CD14-positive monocyte (primary cell): Measurements from ENCODE around the gene C19orf12. TPM values are rescaled to one million over a fixed set of nuclear protein-coding genes. Genes with fewer than 3 reads are reported as not detected.

Experiments used
- DNase-seq, 3 donors: peaks; one replicate each; pipeline ENCODE4 v3.0.0-alpha.2; 2011 to 2022
- H2AFZ ChIP-seq: 2 replicates; pipeline ENCODE4 v1.6.0; 2012; ENCODE audit warnings: mild to moderate bottlenecking, low read depth, low read length, inconsistent platforms; ENCODE audit not compliant: insufficient read depth, poor library complexity, severe bottlenecking
- H3K27ac ChIP-seq, 2 donors: 1 replicate in 1 of 2; 2 replicates in 1 of 2; pipeline ENCODE4 v1.5.1; 2012 to 2013; ENCODE audit warnings: low read length in 2 of 2, control low read depth in 1 of 2, inconsistent platforms in 1 of 2, low read depth in 1 of 2, mild to moderate bottlenecking in 1 of 2
- H3K27me3 ChIP-seq, 2 donors: one replicate each; pipeline versions ENCODE4 v1.6.0 to v1.6.1; 2011 to 2013; ENCODE audit warnings: low read length in 2 of 2; ENCODE audit not compliant: control insufficient read depth in 2 of 2, insufficient read depth in 2 of 2
- H3K36me3 ChIP-seq, 2 donors: replicated peaks in 1 of 2; 1 replicate in 1 of 2; 2 replicates in 1 of 2; pipeline versions ENCODE4 v1.5.1 to v1.6.1; 2012 to 2013; ENCODE audit warnings: low read length in 2 of 2, control low read depth in 1 of 2, inconsistent platforms in 1 of 2, mild to moderate bottlenecking in 1 of 2; ENCODE audit not compliant: insufficient read depth in 2 of 2, control insufficient read depth in 1 of 2
- H3K4me1 ChIP-seq, 2 donors: 1 replicate in 1 of 2; 2 replicates in 1 of 2; pipeline versions ENCODE4 v1.5.1 to v1.6.1; 2012 to 2013; ENCODE audit warnings: low read length in 2 of 2, control low read depth in 1 of 2, inconsistent platforms in 1 of 2, mild to moderate bottlenecking in 1 of 2, moderate library complexity in 1 of 2; ENCODE audit not compliant: insufficient read depth in 2 of 2, control insufficient read depth in 1 of 2
- H3K4me2 ChIP-seq: replicated peaks from 2 replicates; pipeline ENCODE3; 2012; ENCODE audit warnings: low read length, moderate library complexity, mild to moderate bottlenecking; ENCODE audit not compliant: poor library complexity, severe bottlenecking; ENCODE audit errors: extremely low read depth
- H3K4me3 ChIP-seq, 3 experiments: fragments of 200-600 bp in 1 of 3; sonication (generic) in 1 of 3; replicated peaks in 1 of 3; 1 replicate in 2 of 3; 2 replicates in 1 of 3; pipeline ENCODE4 v1.5.1; 2011 to 2013; ENCODE audit warnings: low read length in 3 of 3, mild to moderate bottlenecking in 3 of 3, control low read depth in 2 of 3, low read depth in 2 of 3, inconsistent platforms in 1 of 3, moderate library complexity in 1 of 3
- H3K79me2 ChIP-seq: 2 replicates; pipeline ENCODE4 v1.6.0; 2012; ENCODE audit warnings: mild to moderate bottlenecking, control low read depth, inconsistent platforms, low read length, moderate library complexity; ENCODE audit not compliant: insufficient read depth
- H3K9ac ChIP-seq: 2 replicates; pipeline ENCODE4 v1.6.0; 2017; ENCODE audit warnings: low read length, mild to moderate bottlenecking; ENCODE audit not compliant: insufficient read depth, poor library complexity, severe bottlenecking
- H3K9me3 ChIP-seq, 2 donors: replicated peaks in 1 of 2; 1 replicate in 1 of 2; 2 replicates in 1 of 2; pipeline versions ENCODE4 v1.5.1 to v1.6.1; 2012 to 2013; ENCODE audit warnings: low read length in 2 of 2, control low read depth in 1 of 2; ENCODE audit not compliant: control insufficient read depth in 1 of 2, insufficient read depth in 1 of 2
- H4K20me1 ChIP-seq: 2 replicates; pipeline ENCODE4 v1.6.0; 2012; ENCODE audit warnings: mild to moderate bottlenecking, low read length, control low read depth, moderate library complexity; ENCODE audit not compliant: insufficient read depth
- H3K27ac Mint-ChIP-seq, 7 donors: one replicate each; pipeline ENCODE4 v1.8.0; 2020; ENCODE audit warnings: mild to moderate bottlenecking in 7 of 7, mixed read lengths in 7 of 7, moderate library complexity in 6 of 7, inconsistent platforms in 2 of 7
- H3K27me3 Mint-ChIP-seq, 3 donors: one replicate each; pipeline ENCODE4 v1.8.0; 2021 to 2022; ENCODE audit warnings: low read depth in 3 of 3, mild to moderate bottlenecking in 3 of 3, mixed read lengths in 3 of 3, moderate library complexity in 3 of 3, inconsistent platforms in 1 of 3
- H3K36me3 Mint-ChIP-seq, 2 donors: one replicate each; pipeline ENCODE4 v1.8.0; 2020; ENCODE audit warnings: mixed read lengths in 2 of 2, inconsistent platforms in 1 of 2, mild to moderate bottlenecking in 1 of 2
- H3K4me1 Mint-ChIP-seq: one replicate; pipeline ENCODE4 v1.8.0; 2020; ENCODE audit warnings: mild to moderate bottlenecking, mixed read lengths
- H3K4me3 Mint-ChIP-seq, 2 donors: one replicate each; pipeline ENCODE4 v1.8.0; 2020; ENCODE audit warnings: mild to moderate bottlenecking in 2 of 2, mixed read lengths in 2 of 2, moderate library complexity in 1 of 2
- H3K9me3 Mint-ChIP-seq, 7 donors: one replicate each; pipeline ENCODE4 v1.8.0; 2020 to 2022; ENCODE audit warnings: mixed read lengths in 7 of 7, mild to moderate bottlenecking in 6 of 7, moderate library complexity in 6 of 7, inconsistent platforms in 2 of 7
- WGBS: methylation state at CpG from one replicate; pipeline ENCODE4 v1.1.5; 2013; ENCODE audit warnings: missing lambda C conversion rate; ENCODE audit not compliant: insufficient coverage; 5-methylcytosine and 5-hydroxymethylcytosine counted together
- intact Hi-C, 2 donors: fragments of 100-400 bp; cut with micrococcal nuclease; formaldehyde crosslinking; loops; one replicate each; pipeline versions ENCODE4 v1.15.0 to v1.15.1; 2023
- polyA plus RNA-seq, 3 donors: library from polyadenylated mRNA; depleted of rRNA in 1 of 3; unstranded in 2 of 3; stranded (reverse) in 1 of 3; fragments of 300-500 nt in 2 of 3; fragments of >200 nt in 1 of 3; fragmentation: Illumina TruSeq in 2 of 3; gene quantifications; 1 replicate in 2 of 3; 2 replicates in 1 of 3; pipeline ENCODE4 v1.2.3, GENCODE V29; 2012 to 2021
- TF ChIP-seq, protein P1 (sequence below): fragments of 200-600 bp; IDR thresholded peaks from one replicate; pipeline ENCODE4 v1.8.0; 2022; ENCODE audit warnings: antibody characterized with exemption, mild to moderate bottlenecking

C19orf12 gene
- polyA plus RNA-seq, 3 donors, result 6.0 to 8.0 (median 6.8) TPM

DNA sequence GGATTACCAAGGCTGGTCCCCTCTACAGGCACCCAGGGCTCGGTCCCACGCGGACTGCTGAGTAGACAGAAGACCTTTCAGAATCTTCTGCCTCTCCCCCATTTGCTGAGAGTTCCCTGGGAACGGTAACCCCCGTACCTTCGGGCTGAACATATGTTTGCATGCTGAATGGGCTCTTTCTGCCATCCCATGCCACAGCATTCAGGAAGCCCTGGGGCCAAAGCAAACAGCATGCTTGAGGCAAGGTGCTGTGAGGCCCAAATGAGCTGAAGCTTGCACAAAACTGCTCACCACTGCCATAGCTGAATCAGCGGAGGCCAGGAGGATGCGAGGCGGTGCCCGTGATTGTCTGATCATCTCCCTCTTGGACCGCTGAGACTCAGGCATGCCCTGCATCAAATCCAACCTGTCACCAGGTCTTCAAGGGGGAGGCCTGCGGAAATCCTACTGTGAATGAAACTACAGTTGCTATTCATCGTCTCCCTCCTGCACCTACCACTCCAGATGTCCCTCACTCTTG, 16.3 kb upstream of the C19orf12 start:
- Histone ChIP-seq H3K4me2 (no peak overlapping the region), H3K36me3 (no peaks in the 10 kb centered on the region), H2AFZ (no peak overlapping the region), H3K27me3 (no peaks in the 10 kb centered on the region), H3K9me3 (no peaks in the 10 kb centered on the region), H3K4me3 (no peak overlapping the region), H4K20me1 (no peaks in the 10 kb centered on the region), H3K9ac (no peak overlapping the region), H3K4me1 (no peaks in the 10 kb centered on the region), H3K27ac (no peak overlapping the region), H3K79me2 (no peaks in the 10 kb centered on the region)
- H3K4me1 Mint-ChIP-seq, result peaks cover 2% of the 10 kb centered on the region
- H3K27ac Mint-ChIP-seq, result no peak overlapping the region
- 97% methylated on average over 9 of the region's 13 CpGs for WGBS
- peaks cover 6 to 7% (median 6%) of the 10 kb centered on the region in 3 donors for H3K27me3 Mint-ChIP-seq
- TF ChIP-seq, protein P1, sequence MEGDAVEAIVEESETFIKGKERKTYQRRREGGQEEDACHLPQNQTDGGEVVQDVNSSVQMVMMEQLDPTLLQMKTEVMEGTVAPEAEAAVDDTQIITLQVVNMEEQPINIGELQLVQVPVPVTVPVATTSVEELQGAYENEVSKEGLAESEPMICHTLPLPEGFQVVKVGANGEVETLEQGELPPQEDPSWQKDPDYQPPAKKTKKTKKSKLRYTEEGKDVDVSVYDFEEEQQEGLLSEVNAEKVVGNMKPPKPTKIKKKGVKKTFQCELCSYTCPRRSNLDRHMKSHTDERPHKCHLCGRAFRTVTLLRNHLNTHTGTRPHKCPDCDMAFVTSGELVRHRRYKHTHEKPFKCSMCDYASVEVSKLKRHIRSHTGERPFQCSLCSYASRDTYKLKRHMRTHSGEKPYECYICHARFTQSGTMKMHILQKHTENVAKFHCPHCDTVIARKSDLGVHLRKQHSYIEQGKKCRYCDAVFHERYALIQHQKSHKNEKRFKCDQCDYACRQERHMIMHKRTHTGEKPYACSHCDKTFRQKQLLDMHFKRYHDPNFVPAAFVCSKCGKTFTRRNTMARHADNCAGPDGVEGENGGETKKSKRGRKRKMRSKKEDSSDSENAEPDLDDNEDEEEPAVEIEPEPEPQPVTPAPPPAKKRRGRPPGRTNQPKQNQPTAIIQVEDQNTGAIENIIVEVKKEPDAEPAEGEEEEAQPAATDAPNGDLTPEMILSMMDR, result no peak
- H3K4me3 Mint-ChIP-seq, result no peak overlapping the region
- peaks cover 0 to 1% (median 0%) of the 10 kb centered on the region in 7 donors for H3K9me3 Mint-ChIP-seq
- intact Hi-C loops, result no loop called here
- no peaks in the 10 kb centered on the region for H3K36me3 Mint-ChIP-seq
- no peak for DNase-seq

DNA sequence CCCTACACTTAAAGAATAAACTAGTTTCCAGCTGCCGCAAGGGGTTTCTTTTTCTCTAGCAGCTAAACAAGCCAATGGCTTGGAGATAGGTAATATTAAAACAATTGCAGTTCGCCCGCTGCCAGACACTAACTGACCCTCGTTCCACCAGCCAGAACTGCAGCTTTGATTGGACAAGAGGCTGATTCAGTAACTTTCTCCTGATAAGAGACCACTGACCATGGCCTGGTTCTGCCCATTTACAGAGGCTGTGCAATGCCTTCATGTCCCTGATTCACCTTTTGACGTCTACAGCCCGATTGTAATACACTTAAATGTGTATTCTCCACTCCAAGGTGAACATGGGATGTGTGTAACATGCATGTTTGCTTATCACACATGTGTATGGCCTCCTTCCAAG, 12.8 kb upstream of the C19orf12 start:
- no peak overlapping the region for H3K27ac ChIP-seq
- peaks cover 18 to 39% (median 36%) of the 10 kb centered on the region in 3 donors for H3K27me3 Mint-ChIP-seq
- H4K20me1 ChIP-seq, result no peaks in the 10 kb centered on the region
- H3K9me3 Mint-ChIP-seq, result peaks cover 0 to 2% (median 0%) of the 10 kb centered on the region in 7 donors
- no peaks in the 10 kb centered on the region for H3K79me2 ChIP-seq
- H2AFZ ChIP-seq, result no peak overlapping the region
- no peak overlapping the region for H3K27ac Mint-ChIP-seq
- H3K9ac ChIP-seq, result no peak overlapping the region
- H3K4me1 ChIP-seq, result peaks cover 4 to 7% of the 10 kb centered on the region in 2 donors
- intact Hi-C loops, result loop anchor here in 1 of 2 donors (5.0 kb wide), 1 partner anchor 144 kb away; no protein-coding TSS in a partner anchor
- H3K36me3 ChIP-seq, result no peaks in the 10 kb centered on the region
- H3K9me3 ChIP-seq, result no peaks in the 10 kb centered on the region
- H3K36me3 Mint-ChIP-seq, result no peaks in the 10 kb centered on the region
- no peak overlapping the region for H3K4me2 ChIP-seq
- DNase-seq, result no peak
- no peak overlapping the region for H3K4me3 ChIP-seq
- H3K4me3 Mint-ChIP-seq, result no peak overlapping the region
- H3K27me3 ChIP-seq, result peaks cover 3 to 21% of the 10 kb centered on the region in 2 donors
- TF ChIP-seq, protein P1, result no peak
- WGBS, result 87% methylated on average over 3 of the region's 6 CpGs
- peaks cover 9% of the 10 kb centered on the region for H3K4me1 Mint-ChIP-seq
